Inflammatory macrophage (primary cell): ENCODE results near the gene HSPA12A.
"Not testable (repeated sequence)": the region's sequence is repeated elsewhere in the genome, so short reads cannot be mapped to it uniquely, and the experiment has no call there.

ENCODE experiments used
- DNase-seq, 2 donors: peaks; one replicate each; pipeline ENCODE4 v3.0.0-alpha.2; 2020 to 2022

Gene HSPA12A

GRCh38 chr10:116713846-116714245, 28.5 kb downstream of the HSPA12A start:
- no peak for DNase-seq

GRCh38 chr10:116712989-116713543, 29.3 kb downstream of the HSPA12A start:
- DNase-seq: no peak

DNA sequence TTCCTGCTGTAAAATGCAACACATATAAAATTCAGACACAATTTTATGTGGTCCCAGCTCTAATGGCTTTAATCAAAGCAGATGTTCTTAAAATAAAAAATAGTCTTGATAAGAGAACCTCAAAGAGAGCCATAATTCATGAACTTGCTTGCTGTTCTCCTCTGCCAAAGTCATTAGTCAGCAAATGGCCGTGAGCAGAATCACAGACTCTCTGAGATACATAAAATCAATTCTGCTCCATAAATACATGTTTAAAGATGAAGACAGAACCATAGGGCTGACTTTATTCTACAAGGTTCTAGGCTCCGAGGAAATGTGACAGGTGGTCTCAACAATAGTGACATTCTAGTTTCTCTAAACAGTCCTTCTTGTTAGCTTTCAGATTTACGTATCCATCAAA, 29.8 kb downstream of the HSPA12A start:
- no peak for DNase-seq

GRCh38 chr10:116711803-116712202, 30.6 kb downstream of the HSPA12A start:
- not testable (repeated sequence) for DNase-seq

DNA sequence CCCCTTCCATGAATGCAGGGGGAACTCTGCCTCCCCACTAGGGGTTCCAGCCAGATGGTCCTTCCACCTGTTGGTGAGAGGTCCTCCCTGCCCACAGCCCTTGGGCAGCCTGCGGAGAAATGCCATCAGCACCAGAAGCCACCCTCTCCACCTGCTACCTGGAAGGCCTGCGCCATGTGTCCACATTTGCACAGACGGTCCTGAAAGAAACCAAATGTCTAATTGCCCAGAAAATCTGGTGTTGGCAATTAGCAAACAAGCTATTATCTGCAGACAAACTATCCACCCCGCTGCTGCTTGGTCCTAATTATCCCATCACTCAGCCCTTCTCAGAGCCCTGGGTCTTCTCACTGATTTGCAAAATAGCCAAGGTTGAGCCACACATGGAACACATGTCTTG, 32.3 kb downstream of the HSPA12A start:
- DNase-seq: no peak

GRCh38 chr10:116708877-116709276, 33.5 kb downstream of the HSPA12A start:
- no peak for DNase-seq

DNA sequence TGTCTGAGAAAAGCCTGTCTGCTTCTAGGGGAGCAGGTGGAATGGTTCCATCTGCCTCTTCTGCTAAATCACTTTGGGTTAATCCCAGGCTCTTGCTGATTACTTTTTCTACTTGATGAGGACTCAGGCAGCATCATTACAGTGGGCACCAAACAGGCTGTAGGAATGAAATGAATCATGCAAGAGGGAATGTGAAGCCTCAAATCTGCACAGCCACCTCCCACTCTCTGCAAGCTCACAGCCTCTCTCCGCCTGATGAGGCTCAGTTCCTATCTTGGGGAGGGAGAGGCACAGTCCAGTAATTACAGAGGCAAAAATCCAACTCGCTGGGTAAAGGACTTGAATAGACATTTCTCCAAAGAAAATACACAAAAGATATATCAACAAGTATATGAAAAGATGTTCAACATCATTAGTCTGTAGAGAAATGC, 34.0 kb downstream of the HSPA12A start:
- DNase-seq: no peak

- DNase-seq: no peak
Measured at GRCh38 chr10:116707981-116708380, 34.4 kb downstream of the HSPA12A start.

DNA sequence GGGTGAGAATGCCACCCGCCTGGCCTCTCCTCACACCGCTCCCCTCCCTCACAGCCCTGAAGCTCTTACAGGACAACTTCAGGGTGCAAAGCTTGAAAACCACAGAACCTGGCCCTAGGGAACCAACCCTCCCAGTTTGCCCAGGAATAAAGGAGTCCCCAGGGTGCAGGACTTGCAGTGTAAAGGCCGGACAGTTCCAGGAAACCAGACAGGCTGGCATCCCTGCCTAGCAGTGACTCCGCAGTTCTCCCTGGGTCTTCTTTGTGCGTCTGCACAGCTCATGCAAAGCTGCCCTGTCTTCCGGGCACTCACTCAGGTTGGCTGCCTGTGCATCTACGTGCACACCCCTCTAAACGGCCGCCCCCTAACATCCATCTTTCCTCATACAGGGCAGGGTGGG, 36.1 kb downstream of the HSPA12A start:
- no peak for DNase-seq

DNA sequence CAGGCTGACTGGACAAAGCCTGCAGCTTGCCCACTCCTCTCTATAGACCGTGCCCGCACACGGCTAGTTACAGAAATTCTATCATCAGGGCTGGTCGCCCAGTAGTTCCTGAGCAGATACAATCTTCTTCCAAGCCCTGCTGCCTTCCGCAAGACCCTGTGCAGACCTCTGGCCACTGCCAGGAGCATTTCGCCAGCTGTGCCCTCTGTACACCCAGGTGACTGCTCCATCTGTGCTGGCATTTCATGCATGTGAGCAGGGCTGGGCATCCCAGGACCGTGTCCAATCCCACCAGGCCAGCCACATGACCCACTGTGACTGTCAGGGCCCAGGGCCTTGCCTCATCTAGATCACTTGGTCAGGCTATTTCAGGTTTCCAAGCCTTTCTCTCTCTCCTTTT, 36.9 kb downstream of the HSPA12A start:
- DNase-seq: no peak

- DNase-seq: no peak
Measured at GRCh38 chr10:116704926-116705325, 37.4 kb downstream of the HSPA12A start.

DNA sequence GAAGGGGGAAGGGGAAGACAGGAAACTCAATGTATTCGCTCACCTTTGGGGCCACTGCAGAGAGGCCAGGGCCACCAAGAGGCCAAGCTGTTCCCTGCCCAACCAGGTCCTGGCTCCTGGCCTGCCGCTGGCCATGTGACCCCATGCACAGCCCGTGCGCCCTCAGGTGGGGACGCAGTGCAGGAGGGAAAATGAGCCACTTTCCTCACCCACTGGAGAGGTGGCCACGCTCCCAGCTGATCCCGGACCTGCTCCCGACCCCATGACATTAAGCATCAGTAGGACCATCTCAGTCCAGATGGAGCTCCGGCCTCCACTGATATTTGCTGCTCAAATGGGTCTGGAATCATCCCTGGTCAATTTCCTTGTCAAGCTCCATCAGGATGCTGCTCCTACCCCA, 40.2 kb downstream of the HSPA12A start:
- no peak for DNase-seq

- DNase-seq: no peak
Measured at GRCh38 chr10:116699471-116700150, 42.8 kb downstream of the HSPA12A start.

DNA sequence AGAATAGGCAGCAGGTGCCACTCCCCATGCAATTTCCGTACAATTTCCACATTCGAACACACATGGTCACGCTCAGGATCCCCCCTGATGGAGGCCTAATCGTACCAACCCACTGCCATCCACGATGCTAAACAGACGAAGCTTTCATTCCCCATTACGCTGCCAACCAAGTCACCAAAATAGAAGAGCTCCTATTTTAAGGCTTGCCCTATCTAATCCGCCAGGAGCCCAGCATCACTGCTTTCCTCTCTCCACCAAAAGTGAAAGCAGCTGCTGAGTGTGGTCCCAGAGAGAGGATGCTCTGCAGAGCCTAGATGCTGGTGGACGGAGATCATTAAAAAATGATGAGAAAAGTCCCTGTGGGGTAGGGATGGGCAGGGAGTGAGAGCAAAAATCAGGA, 43.3 kb downstream of the HSPA12A start:
- DNase-seq: no peak

GRCh38 chr10:116698364-116698763, 44.0 kb downstream of the HSPA12A start:
- DNase-seq: no peak

DNA sequence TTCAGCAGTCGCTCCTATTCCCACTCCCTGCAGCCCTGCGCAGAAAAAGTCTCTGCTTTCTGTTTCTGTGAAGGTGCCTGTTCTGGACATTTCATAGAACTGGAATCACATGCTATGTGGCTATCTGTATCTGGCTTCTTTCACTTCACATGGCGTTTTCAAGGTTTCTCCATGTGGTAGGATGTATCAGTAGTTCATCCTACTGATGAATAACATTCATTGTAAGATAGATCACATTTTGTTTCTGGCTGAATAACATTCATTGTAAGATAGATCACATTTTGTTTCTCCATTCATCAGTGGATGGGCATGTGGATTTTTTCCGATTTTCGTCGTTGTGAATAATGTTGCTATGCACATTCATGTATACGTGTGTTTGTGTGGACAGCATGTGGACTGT, 44.5 kb downstream of the HSPA12A start:
- no peak for DNase-seq

GRCh38 chr10:116696919-116697318, 45.4 kb downstream of the HSPA12A start:
- DNase-seq: no peak

DNA sequence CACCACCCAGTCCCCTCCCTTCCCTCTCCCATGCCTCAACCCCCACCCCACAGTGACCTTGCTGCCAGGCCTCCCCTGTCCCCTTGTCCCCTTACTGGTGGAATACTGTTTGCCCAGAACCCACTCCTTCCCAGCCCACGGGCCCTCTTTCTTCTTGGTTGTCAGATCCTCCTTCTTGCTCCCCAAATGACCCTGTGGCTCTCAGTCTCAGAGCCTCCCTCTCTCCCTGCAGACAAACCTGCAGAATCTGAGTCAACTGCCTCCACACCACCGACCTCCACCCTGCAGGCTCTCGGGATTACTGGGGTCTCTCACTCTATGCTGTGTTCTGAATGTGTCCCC, 47.5 kb downstream of the HSPA12A start:
- no peak for DNase-seq

DNA sequence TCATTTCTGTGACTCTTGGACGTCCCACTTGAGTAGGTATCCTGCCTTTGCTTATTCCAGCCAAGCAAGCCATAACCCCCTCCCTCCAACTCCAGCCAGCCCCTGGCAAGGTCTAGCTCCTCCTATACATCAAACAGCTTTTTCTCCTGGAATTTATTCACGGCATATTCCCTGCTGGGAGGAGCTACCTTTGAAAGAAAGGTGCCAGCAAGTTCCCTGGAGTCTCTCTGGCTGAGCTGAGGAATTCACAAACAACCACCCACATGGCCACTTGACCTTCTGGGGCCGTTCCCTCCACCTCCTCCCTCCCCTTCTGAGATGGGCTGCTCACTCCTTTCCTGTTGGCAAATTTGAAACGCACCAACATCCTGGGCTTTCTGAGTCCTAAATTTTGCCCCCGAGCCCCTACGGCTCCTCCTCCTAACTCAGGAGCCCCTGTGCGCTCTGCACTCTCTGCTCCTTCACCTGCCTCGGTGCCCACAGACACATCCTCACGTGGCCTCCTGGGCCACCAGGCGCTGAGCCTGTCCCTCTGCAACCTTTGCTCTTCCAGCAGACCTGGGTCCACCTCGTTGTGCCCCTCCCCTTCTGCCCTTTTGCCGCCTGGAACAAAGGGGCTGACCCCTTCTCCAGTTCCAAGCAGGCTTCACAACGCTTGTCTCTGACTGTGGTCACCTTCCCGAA, 48.0 kb downstream of the HSPA12A start:
- DNase-seq: no peak

- no peak for DNase-seq
Measured at GRCh38 chr10:116692225-116692624, 50.1 kb downstream of the HSPA12A start.

DNA sequence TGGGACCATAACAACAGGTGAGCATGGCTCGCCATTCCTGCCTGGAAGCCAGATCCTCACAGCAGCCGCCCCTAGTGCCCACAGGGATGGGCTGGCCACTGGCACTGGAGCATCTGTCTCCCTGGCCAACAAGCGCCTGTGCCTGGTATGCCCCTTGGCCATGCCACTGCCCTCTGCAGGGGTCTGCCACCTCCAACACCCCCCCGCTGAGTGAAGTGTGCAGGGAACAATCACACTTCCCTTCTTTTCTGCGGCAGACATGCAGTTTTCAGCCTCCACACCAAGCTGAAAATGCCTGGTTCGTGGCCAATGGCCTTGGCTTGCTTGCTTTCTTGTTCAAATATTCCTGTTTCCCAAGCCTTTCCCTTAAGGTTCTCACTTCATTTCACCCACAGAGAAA, 50.7 kb downstream of the HSPA12A start:
- no peak for DNase-seq

DNA sequence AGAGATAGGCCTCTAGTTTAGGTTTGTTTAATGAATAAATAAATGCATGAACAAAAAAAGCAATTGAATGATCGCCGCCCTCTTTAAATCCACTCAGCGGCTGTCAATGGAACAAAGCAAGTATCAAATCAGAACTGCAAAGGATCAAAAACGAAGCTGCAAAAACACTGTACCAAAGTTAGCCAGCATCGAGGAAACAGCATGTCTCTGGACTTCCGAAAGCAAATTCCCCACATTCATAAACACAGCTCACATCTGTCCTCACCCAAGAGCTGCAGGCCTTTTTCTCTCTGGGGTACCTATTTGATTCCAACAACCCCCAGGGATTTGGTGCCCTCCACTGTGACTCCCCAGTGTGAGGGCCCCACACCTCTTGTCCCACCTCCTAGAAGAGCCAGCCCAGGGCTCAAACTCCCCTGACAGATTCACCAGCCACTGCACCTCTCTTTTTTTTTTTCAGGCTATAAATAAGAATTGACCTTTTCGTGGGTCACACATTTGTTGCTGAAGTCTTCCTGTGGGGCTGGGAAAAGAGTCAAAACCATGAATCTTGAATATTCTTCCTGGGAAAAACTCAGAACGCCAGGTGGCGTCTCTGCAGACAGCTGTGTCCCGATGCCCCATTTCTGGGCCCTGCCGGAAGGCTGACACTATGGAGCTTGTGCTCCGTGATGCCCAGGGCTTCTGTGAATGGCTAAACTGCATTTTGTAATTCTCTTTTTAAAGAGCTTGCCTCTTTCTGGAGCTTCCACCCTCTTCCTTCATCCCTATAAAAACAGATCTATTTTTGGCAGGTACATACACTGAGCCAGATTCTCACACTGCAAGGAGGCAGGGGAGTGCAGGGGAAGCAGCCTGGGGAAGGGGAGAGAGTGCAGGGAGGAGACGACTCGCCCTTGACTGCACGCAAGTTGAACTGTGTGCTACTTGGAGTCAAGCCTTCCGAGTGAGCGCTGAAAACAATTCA, 51.7 kb downstream of the HSPA12A start:
- DNase-seq: no peak

- DNase-seq: no peak
Measured at GRCh38 chr10:116689744-116690143, 52.6 kb downstream of the HSPA12A start.
